GM20431 (cell line): ENCODE data around the gene NUDT14.

ENCODE experiments used
- in situ Hi-C: fragments of 300-500 bp; cut with MseI, MboI; formaldehyde crosslinking; loops from one replicate; pipeline ENCODE4 v1.15.0; 2020; ENCODE audit warnings: low sequenced_read_pairs; ENCODE audit not compliant: unreplicated experiment

NUDT14 gene

DNA sequence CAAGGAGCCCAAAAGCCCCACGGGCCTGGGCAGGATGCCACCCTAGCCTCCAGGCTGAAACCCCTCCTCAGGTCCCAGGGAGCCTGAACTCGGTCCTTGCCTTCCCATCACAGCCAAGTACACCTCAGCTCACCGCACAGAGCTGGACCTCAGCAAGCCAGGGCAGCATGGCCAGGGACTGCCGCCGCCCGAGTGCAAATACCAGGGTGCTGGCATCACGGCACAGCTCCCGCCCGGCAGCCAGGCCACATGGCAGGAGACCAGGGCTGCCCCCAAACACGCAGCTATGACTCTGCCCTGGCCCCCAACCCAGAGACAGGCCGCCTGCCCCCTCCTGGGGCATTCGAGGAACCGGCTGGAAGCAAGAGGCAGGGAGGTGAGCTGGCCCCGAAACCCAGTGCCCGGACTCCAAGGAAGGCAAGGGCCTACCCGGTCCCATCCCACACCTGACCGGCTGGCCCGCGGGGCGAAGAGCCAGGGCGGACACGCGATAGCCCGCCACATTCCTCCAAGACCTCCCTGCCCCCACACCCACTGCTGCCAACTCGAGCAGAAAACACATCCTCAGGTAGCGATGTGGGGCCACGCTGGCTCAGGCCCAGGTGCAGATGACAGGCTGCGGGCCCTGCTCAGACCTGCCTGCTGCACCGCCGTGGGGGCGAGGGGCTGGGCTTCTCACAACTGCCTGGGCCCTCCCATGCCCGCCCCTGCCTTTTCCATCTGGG is 15.2 kb downstream of the NUDT14 start:
- in situ Hi-C loops, result no loop called here

DNA sequence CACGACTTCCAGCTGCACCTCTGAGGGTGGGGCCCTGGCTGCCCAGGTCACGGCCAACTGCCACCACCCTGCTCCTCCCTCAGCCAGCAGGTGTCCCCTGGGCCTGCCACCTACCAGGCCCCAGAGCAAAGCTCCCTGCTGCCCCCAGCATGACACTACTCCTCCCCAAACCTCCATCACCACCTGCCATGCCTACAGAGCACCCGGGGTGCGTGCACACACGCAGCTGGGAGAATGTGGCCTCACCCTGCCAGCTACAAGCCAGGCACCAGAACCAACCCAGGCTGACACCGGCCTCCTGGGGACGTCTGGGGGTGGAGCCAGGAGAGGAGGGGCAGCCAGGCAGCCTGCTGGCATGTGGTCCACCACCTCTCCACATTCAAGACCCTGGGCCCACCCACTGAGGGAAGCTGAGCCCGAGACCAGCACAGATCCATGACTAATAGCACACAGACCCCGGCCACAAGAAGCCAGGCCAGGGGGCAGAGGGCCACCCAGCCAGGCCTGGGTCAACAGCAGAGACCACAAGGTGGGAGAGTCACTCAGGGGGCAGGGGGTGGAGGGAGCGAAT is 15.9 kb downstream of the NUDT14 start:
- in situ Hi-C loops, result no loop called here

DNA sequence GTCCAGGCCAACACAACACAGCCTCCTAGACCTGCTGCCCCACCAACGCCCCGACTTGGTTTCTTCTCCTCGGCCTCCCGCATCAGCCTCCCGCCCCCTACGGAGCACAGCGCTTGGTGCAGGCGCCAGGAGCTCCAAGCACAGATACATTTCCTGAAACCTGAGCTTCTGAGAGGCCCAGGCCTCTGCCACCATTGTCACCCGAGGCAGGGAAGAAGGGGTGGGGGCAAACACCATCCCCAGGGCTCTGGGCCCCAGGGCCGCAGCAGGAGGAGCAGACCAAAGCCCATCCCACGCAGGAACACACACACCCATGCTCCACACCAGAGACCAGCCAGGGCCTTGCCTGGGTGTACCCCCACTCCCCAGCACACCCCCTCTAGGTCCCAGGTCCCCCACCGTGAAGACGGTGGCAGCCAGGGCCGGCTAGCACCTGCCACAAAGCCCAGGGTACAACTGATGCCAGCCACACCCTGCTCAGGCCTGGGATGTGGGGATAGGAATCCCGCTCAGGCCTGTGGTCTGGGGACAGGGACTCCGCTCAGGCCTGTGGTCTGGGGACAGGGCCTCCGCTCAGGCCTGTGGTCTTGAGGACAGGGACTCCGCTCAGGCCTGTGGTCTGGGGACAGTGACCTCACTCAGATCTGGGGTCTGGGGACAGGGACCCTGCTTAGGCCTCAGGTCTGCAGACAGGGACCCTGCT is 17.9 kb downstream of the NUDT14 start:
- in situ Hi-C loops, result no loop called here

DNA sequence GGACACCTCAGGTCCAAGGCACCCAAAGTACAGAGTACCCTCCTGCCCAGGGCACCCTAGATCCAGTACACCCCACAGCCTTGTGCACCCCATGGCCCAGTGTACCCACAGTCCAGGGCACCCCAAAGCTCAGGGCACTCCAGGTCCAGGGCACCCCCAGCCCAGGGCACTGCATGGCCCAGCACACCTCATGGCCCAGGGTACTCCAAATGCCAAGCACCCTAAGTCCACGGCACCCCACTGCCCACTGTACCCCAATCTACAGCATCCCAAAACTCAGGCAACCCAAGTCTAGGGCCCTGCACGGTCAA is 18.5 kb downstream of the NUDT14 start:
- in situ Hi-C loops, result no loop called here

DNA sequence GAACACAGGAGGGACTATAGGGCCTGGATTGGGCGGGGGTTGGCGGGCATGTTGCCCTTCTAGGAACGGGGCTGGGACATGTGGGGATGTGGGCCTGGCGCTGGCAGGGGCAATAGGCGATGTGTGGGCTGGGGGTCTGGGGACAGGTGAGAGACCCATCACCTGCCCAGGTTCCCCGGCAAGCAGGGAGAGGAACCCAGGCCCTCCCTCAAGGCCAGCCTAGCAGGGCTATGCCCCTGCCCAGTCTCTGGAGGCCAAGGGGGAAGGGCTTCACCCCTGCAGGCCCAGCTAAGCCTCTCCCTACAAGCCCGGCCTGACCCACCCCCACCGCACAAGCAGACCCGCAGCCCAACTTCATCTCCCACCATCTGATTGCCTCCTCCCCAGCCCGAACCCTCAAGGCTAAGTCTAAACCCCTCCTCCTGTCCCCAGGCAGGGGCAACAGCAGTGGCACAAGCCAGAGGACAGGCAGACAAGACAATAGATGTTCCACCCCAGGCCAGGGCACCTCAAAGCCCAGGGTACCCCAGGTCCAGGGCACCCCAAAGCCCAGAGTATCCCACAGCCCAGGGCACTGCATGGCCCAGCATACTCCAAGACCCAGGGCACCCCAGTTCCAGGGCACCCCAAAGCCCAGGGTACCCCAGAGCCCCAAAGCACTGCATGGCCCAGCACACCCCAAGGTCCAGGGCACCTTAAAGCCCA is 19.0 kb downstream of the NUDT14 start:
- in situ Hi-C loops, result no loop called here

DNA sequence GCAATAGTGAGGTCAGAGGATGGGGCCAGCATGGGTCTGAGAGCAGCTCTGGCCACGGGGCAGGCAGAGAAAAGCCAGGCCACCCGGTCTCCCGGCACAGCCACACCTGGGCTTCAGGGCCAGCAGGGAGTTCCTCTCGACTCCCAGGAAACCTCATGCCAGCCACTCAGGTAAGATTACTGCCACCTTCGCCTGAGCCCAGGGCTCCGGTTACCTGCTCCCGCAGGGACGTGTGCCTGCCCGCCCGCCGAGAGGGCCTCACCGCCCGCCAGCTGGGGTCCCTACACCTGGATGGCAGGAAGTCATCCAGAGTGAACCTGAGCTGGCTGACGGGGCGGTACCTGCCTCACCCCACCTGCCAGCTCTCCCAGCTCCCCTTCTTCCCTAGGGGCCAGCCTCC is 19.8 kb downstream of the NUDT14 start:
- in situ Hi-C loops, result no loop called here

DNA sequence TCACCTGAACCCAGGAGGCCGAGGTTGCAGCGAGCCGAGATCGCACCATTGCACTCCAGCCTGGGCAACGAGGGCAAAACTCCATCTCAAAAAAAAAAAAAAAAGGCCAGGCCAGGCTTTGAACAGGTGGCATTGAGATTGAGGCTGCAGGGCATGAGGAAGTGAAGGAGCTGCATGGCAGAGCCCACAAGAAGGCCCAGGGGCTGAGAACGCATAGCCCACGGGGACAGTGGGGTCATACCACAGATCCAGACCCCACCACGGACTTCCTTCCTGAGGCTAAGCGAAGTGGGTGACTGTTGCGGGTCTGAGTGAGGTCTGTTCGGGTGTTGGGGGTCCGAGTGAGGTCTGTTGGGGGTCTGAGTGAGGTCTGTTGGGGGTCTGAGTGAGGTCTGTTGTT is 20.3 kb downstream of the NUDT14 start:
- in situ Hi-C loops, result no loop called here

DNA sequence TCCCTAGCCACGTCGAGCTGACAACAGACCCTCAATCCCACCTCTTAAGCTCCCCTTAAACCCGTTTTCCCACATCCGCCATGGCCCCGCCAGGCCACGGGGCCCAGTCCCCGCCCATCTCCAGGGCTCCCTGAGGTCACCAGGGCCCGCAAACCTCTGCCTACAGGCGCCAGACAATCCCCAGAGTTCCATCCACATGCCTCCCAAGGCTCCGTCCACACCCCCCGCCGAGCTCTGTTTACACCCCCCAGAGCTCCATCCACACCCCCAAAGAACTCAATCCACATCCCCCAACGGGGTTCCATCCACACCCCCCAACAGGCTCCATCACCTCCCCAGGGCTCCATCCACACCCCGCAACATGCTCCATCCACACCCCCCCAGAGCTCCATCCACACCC is 21.8 kb downstream of the NUDT14 start:
- in situ Hi-C loops, result no loop called here

DNA sequence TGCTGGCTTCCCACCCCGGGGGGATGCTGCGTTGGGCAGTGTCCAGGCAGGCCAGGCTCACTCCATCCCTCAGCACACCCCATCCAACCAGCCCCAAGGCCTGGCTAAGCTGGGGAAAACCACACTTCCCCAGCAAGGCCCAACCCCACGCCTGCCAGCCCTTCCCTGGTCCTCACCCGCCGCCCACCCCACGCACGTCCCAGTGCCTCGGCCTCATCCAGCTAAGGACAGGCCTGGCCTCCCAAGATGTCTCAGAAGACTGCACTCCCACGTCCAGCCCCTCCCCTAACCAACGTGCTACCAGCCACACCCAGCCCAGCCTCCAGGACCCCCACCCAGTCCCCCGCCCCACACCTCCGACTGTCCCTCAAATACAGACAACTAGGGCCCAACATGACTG is 22.3 kb downstream of the NUDT14 start:
- in situ Hi-C loops, result no loop called here

DNA sequence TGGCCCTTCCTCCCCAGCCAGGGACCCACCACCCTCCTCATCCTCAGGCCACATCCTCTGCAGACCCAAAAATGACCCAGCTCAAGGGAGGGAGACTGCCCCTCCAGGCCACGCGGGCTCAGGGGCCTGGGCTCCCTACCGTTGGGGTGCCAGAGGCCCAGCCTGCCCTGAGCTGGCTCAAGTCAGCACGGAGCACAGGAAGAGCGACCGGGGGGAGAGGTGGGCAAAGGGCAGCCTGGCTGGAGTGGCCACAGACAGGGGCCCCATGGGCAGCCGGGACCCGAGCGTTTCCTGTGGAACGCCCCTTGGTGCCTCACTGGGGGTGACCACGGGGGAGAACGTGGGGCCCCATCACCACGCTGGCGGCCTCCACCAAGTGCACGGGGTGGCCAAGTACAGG is 23.2 kb downstream of the NUDT14 start:
- in situ Hi-C loops, result no loop called here

DNA sequence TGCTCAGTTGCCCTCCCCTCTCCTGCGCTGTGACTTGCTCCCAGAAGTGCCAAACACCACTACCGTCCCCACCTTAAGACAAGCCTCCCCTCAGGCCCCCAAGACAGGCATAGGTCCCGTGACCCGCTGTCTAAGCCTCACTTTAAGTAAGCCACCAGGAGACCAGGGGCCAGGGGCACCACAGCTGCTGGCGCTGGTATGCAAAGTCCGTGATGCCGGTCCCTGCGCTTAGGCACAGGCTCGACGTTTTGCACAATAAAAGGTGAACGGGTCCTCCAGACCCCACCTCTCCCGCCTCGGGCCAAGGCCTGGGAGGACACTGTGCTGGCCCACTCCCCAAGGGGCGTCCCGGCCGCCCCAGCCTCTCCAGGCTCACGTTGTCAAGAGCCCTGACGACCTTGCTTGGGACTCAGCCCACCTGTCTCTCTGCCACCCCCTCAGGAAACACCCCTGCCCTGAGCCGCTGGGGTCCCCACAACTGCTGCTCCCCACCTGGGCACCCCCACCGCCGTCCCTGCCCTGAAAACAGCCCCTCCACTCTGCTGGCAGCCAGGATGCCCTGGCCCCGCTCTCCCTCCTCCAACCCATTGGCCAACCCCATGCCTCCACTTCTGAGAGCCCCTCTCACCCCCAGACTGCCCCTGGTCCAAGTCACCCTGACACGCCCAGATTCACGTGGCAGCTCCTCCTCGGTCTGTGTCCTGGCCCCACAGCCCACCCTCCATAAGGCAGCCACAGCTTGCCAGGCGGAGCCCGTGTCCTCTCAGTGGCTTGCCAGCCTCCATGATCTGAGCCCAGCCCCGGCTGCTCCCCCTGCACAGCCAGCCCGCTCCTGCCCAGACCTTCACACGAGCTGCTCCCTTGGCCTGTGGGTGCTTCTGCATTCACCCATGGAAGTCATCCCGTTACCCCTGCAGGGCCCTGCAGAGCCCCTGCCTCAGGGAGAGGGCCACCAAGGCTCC is 24.4 kb downstream of the NUDT14 start:
- in situ Hi-C loops, result no loop called here

DNA sequence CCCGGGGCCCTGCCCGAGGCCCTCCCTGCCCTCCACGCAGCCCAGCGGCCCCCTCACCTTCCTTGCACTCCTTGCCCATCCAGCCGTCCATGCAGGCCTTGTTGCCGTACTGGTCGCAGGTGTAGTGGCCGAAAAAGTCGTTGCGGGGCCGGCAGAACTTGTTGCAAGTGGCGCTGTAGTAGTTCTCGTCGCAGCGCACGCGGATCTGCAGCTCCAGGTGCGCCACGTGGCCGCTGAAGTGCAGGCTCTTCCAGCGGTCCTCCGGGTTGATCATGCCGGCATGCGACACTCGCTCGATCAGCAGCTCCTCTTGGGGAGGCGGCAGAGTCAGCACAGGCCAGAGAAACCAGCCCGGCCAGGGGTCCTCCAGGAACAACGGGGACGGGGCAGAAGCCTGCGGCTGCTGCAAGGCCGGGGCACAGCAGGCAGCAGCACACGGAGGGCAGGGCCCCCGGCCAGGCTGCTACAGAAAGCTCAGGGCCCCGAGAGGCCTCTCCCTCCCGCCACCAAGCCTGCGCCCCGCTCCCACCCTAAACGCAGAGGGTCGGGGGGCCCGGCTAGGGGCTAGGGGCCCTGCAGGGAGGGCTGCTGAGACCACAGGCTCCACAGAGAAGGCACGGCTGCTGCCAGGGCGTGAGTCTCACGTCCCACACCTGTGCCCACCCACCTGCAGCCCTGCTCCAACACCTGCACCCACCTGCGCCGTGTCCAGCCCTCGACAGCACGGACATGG is 25.3 kb downstream of the NUDT14 start:
- in situ Hi-C loops, result no loop called here

DNA sequence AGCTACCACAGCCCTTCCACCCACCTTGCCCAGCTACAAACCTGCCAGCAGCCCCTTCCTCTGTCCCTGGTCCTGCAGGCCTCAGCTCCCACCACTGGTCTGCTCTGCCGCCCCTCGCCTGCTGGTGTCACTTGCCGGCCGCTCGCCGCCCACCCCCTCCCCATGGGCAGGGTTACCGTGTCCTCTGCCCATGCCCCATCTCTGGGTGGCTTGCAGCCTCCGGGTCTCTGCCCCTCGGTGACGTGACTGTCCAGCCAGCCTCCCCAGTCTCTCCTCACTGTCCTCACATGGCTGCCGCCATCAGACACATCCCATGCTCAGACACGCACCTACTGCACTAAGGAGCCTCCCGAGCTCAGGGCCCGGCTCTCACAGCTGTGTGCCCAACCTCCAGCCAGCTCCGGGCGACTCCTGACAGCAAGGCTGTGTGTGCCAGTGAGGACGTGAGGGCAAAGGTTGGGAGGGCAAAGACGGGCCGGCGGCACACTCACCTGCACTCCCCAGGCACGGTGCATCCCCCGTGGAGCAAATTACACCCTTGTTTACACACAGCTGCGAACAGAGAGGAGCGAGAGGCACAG is 26.0 kb downstream of the NUDT14 start:
- in situ Hi-C loops, result no loop called here

DNA sequence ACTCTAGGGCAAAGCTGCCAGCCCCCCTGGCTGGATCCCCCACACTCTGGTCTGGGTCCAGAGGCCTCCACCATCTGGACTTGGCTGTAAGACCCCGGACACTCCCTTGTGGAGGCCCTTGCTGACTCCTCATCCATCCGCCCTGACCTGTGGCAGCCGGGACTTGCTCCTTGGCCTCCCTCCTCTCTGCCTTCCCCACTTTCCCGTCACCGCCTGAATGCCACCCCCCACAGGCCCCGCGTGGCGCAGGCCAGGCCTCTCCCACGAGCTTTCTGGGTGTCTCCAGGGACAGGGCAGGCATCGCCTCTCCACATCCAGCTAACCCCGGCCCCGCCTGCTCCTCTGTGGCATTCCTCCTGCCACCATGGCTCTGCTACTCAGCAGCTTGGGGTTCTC is 26.6 kb downstream of the NUDT14 start:
- in situ Hi-C loops, result no loop called here

DNA sequence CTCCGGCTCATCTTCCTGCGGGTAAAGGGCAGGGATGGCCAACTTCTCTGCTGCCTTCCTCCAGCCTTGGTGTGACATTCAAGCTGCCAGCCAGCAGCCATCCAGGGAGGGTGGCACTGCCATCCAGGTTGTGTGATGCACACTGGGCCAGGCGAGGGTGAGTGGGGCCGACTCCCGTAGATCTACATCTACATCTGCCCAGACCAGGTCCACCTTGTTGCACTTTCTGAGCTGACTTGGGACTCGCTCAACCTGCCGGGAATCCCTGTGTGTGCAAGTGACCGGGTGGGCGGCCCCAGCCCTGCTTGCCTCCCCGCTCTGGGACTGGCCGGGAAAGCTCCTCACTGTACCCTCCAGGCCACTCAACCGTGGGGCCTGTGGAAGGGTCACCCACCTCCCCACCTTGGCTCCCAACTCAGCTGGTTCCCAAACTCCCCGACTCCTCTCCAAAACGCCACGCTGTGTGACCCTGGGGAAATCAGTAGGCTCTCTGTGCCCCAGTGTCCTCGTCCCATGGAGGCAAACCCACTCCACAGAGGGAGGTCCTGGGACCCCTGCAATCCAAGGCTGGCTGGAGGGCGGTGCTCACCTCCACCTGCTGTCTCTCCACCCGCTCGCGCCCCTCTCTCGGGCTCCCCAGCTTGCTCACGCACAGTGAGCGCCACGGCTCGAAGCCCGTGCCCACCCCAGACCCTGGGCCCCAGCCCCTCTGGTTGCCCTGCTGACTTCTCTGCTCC is 27.2 kb downstream of the NUDT14 start:
- in situ Hi-C loops, result no loop called here

DNA sequence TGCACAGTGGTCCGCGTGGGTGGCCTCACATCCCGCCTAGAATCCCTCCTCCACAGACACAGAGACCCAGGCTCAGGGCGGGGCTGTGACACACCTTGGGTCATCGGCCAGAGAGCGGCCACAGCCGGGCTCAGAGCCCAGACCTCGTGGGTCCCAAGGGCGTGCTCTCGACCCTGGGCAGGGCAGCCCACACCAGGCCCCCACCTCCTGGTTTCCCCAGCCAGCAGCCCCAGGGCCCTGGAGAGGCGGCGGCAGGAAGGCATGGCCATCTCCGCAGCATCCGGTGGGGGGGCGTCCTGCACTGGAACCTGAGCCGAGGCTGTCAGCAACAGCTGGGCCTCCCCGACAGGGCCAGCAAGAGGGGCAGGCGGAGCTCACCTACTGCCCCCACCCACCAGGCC is 27.8 kb downstream of the NUDT14 start:
- in situ Hi-C loops, result no loop called here

DNA sequence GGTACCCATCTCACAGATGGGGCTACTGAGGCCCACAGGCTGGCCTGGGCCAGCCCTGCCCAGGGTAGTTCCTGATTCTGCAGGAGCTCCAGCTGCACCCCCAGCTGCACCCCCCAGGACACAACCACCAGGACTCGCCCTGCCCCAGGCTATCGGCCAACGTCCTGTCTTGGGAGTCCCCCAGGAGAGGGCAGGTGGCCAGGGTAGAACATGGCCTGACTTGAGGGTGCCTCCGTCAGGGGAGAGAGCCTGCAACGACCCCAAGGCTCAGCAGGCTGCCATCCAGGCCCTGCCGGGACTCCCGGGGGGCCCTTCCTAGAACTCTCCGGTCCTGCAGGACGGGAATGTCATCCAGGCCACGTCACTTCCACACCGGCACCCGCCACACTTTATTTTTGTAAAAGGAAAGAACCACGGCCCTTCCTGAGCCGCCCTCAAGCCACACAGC is 28.3 kb downstream of the NUDT14 start:
- in situ Hi-C loops, result no loop called here
